OCI-LY7 (cell line): ENCODE measurements around the gene TMEM222. TPM values are rescaled to one million over a fixed set of nuclear protein-coding genes. Genes with fewer than 3 reads are reported as not detected.

Experiments used
- BruUV-seq: library from RNA; stranded (reverse); fragments of 400-500 nt; replicated peaks from 2 replicates; lab custom pipeline; 2021; lab: Mats Ljungman, UMichigan
- CTCF ChIA-PET: fragments of 300-600 bp; sonication (Branson Sonifier 250); formaldehyde crosslinking; loops from one replicate; lab custom pipeline; 2022; ENCODE audit warnings: antibody characterized with exemption; ENCODE audit not compliant: unreplicated experiment; lab: Charles Lee
- POLR2A ChIA-PET: fragments of 300-600 bp; sonication (Branson Sonifier 250); formaldehyde crosslinking; loops from one replicate; lab custom pipeline; 2022; ENCODE audit warnings: antibody characterized with exemption; lab: Charles Lee
- DNase-seq: peaks from one replicate; pipeline ENCODE4 v3.0.0-alpha.2; 2015; ENCODE audit warnings: low spot score
- H2AFZ ChIP-seq: fragments of 200-600 bp; sonication (generic), shearing (Covaris generic); 2 replicates; pipeline ENCODE4 v1.6.1; 2014; ENCODE audit warnings: mild to moderate bottlenecking, antibody characterized with exemption, low read length, moderate library complexity
- H3K27ac ChIP-seq: fragments of 200-600 bp; sonication (generic); 2 replicates; pipeline ENCODE4 v1.5.1; 2014; ENCODE audit warnings: mixed run types, low read depth, mild to moderate bottlenecking, moderate library complexity, low read length, inconsistent platforms; ENCODE audit not compliant: poor library complexity, severe bottlenecking
- H3K36me3 ChIP-seq: fragments of 200-600 bp; sonication (generic); 2 replicates; pipeline ENCODE4 v1.6.1; 2014; ENCODE audit warnings: mild to moderate bottlenecking, antibody characterized with exemption, low read length, moderate library complexity, mixed read lengths; ENCODE audit not compliant: insufficient read depth
- H3K4me1 ChIP-seq: fragments of 200-600 bp; sonication (generic); 2 replicates; pipeline ENCODE4 v1.5.1; 2014; ENCODE audit warnings: mild to moderate bottlenecking, low read length; ENCODE audit not compliant: insufficient read depth, poor library complexity, severe bottlenecking
- H3K4me2 ChIP-seq: fragments of 200-600 bp; sonication (generic); 2 replicates; pipeline ENCODE4 v1.6.1; 2014; ENCODE audit warnings: mild to moderate bottlenecking, low read length
- H3K4me3 ChIP-seq: fragments of 200-600 bp; sonication (generic); 2 replicates; pipeline ENCODE4 v1.5.1; 2014; ENCODE audit warnings: mild to moderate bottlenecking, low read depth, low read length; ENCODE audit not compliant: poor library complexity, severe bottlenecking
- H3K79me2 ChIP-seq: fragments of 200-600 bp; sonication (generic); 2 replicates; pipeline ENCODE4 v1.6.1; 2016; ENCODE audit warnings: low read depth, mild to moderate bottlenecking, low read length, moderate library complexity, mixed read lengths; ENCODE audit not compliant: insufficient read depth
- H3K9me2 ChIP-seq: fragments of 200-600 bp; sonication (generic); 2 replicates; pipeline ENCODE4 v1.6.1; 2016; ENCODE audit warnings: mild to moderate bottlenecking, low read length, mixed read lengths; ENCODE audit not compliant: insufficient read depth
- H3K9me3 ChIP-seq: fragments of 200-600 bp; sonication (generic); 2 replicates; pipeline ENCODE4 v1.6.1; 2014; ENCODE audit warnings: mild to moderate bottlenecking, mixed run types, low read length, mixed read lengths
- H4K20me1 ChIP-seq: fragments of 200-600 bp; sonication (generic); 2 replicates; pipeline ENCODE4 v1.6.1; 2014; ENCODE audit warnings: mild to moderate bottlenecking, antibody characterized with exemption, low read length, moderate library complexity, mixed read lengths; ENCODE audit not compliant: insufficient read depth
- CTCF ChIP-seq: fragments of 200-600 bp; sonication (generic); conservative IDR thresholded peaks from 2 replicates; pipeline ENCODE4 v1.5.1; 2014; ENCODE audit warnings: mild to moderate bottlenecking, antibody characterized with exemption, low read length, moderate library complexity, mixed read lengths
- EZH2phosphoT487 ChIP-seq: fragments of 200-600 bp; sonication (generic); IDR thresholded peaks from 2 replicates; pipeline ENCODE4 v1.6.1; 2018; ENCODE audit warnings: low read depth, borderline replicate concordance, mild to moderate bottlenecking, mixed run types, antibody characterized with exemption, low read length, moderate library complexity, mixed read lengths
- intact Hi-C: fragments of 100-400 bp; cut with micrococcal nuclease; formaldehyde crosslinking; loops from one replicate; pipeline ENCODE4 v1.10.0; 2022; ENCODE audit not compliant: unreplicated experiment
- total RNA-seq, 2 experiments: library from RNA; depleted of rRNA in 1 of 2; stranded (reverse); fragments of >200 nt in 1 of 2; shearing (Covaris generic) in 1 of 2; gene quantifications; 2 replicates each; pipeline ENCODE4 v1.2.3, GENCODE V29; 2014 to 2022

The TMEM222 gene
- total RNA-seq, 2 experiments from 2014 or later, result 29.5 to 43.4 TPM

- H3K9me3 ChIP-seq, result no peaks in the 10 kb centered on the region
- H3K9me2 ChIP-seq, result no peaks in the 10 kb centered on the region
- ChIA-PET POLR2A (no interaction called here), CTCF (interaction anchor here (0.5 kb wide), 1 partner anchor 291 kb away, joined by 4 read pairs; no protein-coding TSS in a partner anchor)
- DNase-seq, result no peak
- H3K4me1 ChIP-seq, result no peaks in the 10 kb centered on the region
- no peak overlapping the region for H3K27ac ChIP-seq
- H3K36me3 ChIP-seq, result no peaks in the 10 kb centered on the region
- H3K79me2 ChIP-seq, result no peaks in the 10 kb centered on the region
- no peak for TF ChIP-seq EZH2phosphoT487
- TF ChIP-seq CTCF, result no peak
- no peak overlapping the region for H2AFZ ChIP-seq
- intact Hi-C loops, result no loop called here
- no peaks in the 10 kb centered on the region for H4K20me1 ChIP-seq
- no TSS peak for BruUV-seq
- H3K4me3 ChIP-seq, result no peak overlapping the region
- no peak overlapping the region for H3K4me2 ChIP-seq
These were observed 56.0 kb downstream of the TMEM222 start for GRCh38 chr1:27377760-27378495.

- Histone ChIP-seq H3K36me3 (no peaks in the 10 kb centered on the region), H3K4me3 (no peak overlapping the region), H2AFZ (no peak overlapping the region), H4K20me1 (no peaks in the 10 kb centered on the region), H3K9me2 (no peaks in the 10 kb centered on the region), H3K4me2 (no peak overlapping the region), H3K79me2 (no peaks in the 10 kb centered on the region), H3K9me3 (no peaks in the 10 kb centered on the region), H3K27ac (no peak overlapping the region), H3K4me1 (no peaks in the 10 kb centered on the region)
- POLR2A ChIA-PET, result interaction anchor here (1.0 kb wide), 1 partner anchor 336 kb away, joined by 7 read pairs; no protein-coding TSS in a partner anchor
- no peak for DNase-seq
- CTCF ChIA-PET, result no interaction called here
- intact Hi-C loops, result no loop called here
- no peak for TF ChIP-seq CTCF
- TF ChIP-seq EZH2phosphoT487, result no peak
- BruUV-seq, result no TSS peak
These were observed 57.7 kb downstream of the TMEM222 start for GRCh38 chr1:27379564-27380122.

GRCh38 chr1:27380224-27380623 is 58.3 kb downstream of the TMEM222 start:
- intact Hi-C loops, result no loop called here
- Histone ChIP-seq H3K27ac (no peak overlapping the region), H3K9me3 (no peaks in the 10 kb centered on the region), H2AFZ (no peak overlapping the region), H3K9me2 (no peaks in the 10 kb centered on the region), H3K4me1 (no peaks in the 10 kb centered on the region), H3K4me2 (no peak overlapping the region), H3K4me3 (no peak overlapping the region), H3K79me2 (no peaks in the 10 kb centered on the region), H4K20me1 (no peaks in the 10 kb centered on the region), H3K36me3 (no peaks in the 10 kb centered on the region)
- ChIA-PET CTCF (no interaction called here), POLR2A (interaction anchor here (1.0 kb wide), 1 partner anchor 336 kb away, joined by 7 read pairs; no protein-coding TSS in a partner anchor)
- BruUV-seq, result no TSS peak
- no peak for DNase-seq
- no peak for TF ChIP-seq CTCF
- no peak for TF ChIP-seq EZH2phosphoT487
